B cell (primary cell): Measurements from ENCODE around the gene IFT122. TPM values are rescaled to one million over a fixed set of nuclear protein-coding genes. Genes with fewer than 3 reads are reported as not detected.
"Not testable (repeated sequence)": the region's sequence is repeated elsewhere in the genome, so short reads cannot be mapped to it uniquely, and the experiment has no call there.

Experiments
- ATAC-seq: fragments of 200-7000 bp; cut with Tn5 transposase; one replicate; pipeline ENCODE4 v1.10.0; 2021; ENCODE audit warnings: low read depth, mild to moderate bottlenecking, moderate number of reproducible peaks, moderate library complexity
- CTCF ChIA-PET: fragments of 350-600 bp; sonication (Branson Sonifier 250); formaldehyde crosslinking; loops from one replicate; lab custom pipeline; 2021; ENCODE audit warnings: antibody characterized with exemption, inconsistent platforms; lab: Charles Lee
- POLR2A ChIA-PET: fragments of 350-600 bp; sonication (Branson Sonifier 250); formaldehyde crosslinking; loops from one replicate; lab custom pipeline; 2021; ENCODE audit warnings: antibody characterized with exemption; lab: Charles Lee
- DNase-seq: peaks from one replicate; pipeline ENCODE4 v3.0.0; 2013
- H2AFZ ChIP-seq: 2 replicates; pipeline ENCODE4 v1.6.1; 2012; ENCODE audit warnings: mild to moderate bottlenecking, low read depth, low read length; ENCODE audit not compliant: insufficient read depth, poor library complexity, severe bottlenecking
- H3K27ac ChIP-seq, 2 donors: 1 replicate in 1 of 2; 2 replicates in 1 of 2; pipeline ENCODE4 v1.5.1; 2012 to 2013; ENCODE audit warnings: low read length in 2 of 2, mild to moderate bottlenecking in 2 of 2, moderate library complexity in 1 of 2
- H3K27me3 ChIP-seq, 4 experiments: fragments of 200-600 bp in 1 of 4; sonication (generic) in 1 of 4; replicated peaks in 1 of 4; 1 replicate in 2 of 4; 2 replicates in 2 of 4; pipeline versions ENCODE4 v1.6.1 to v1.7.0; 2013 to 2016; ENCODE audit warnings: low read length in 3 of 4, mild to moderate bottlenecking in 2 of 4, mixed read lengths in 1 of 4, moderate library complexity in 1 of 4; ENCODE audit not compliant: insufficient read depth in 4 of 4, control insufficient read depth in 3 of 4; ENCODE audit errors: control extremely low read depth in 1 of 4
- H3K36me3 ChIP-seq, 2 experiments: replicated peaks in 1 of 2; 1 replicate in 1 of 2; 2 replicates in 1 of 2; pipeline versions ENCODE4 v1.6.1 to v1.7.1; 2013; ENCODE audit warnings: low read length in 1 of 2; ENCODE audit not compliant: insufficient read depth in 2 of 2, control insufficient read depth in 1 of 2; ENCODE audit errors: control extremely low read depth in 1 of 2, extremely low read depth in 1 of 2
- H3K4me1 ChIP-seq, 2 donors: fragments of 200-600 bp in 1 of 2; sonication (generic) in 1 of 2; 1 replicate in 1 of 2; 2 replicates in 1 of 2; pipeline versions ENCODE4 v1.5.1 to v1.6.1; 2013 to 2017; ENCODE audit warnings: low read length in 2 of 2; ENCODE audit not compliant: control insufficient read depth in 2 of 2, insufficient read depth in 2 of 2
- H3K4me2 ChIP-seq: replicated peaks from 2 replicates; pipeline ENCODE3; 2012; ENCODE audit warnings: mild to moderate bottlenecking, low read depth, low read length; ENCODE audit not compliant: poor library complexity, severe bottlenecking
- H3K4me3 ChIP-seq, 5 experiments: fragments of 200-600 bp in 1 of 5; sonication (generic) in 1 of 5; 1 replicate in 3 of 5; 2 replicates in 2 of 5; pipeline versions ENCODE4 v1.5.1 to v1.7.0; 2011 to 2016; ENCODE audit warnings: low read length in 4 of 5, mild to moderate bottlenecking in 4 of 5, low read depth in 2 of 5, control low read depth in 1 of 5, moderate library complexity in 1 of 5; ENCODE audit not compliant: insufficient read depth in 1 of 5; ENCODE audit errors: control extremely low read depth in 1 of 5, extremely low read depth in 1 of 5
- H3K79me2 ChIP-seq: fragments of 200-600 bp; sonication (generic); one replicate; pipeline ENCODE4 v1.6.0; 2016; ENCODE audit warnings: low read length; ENCODE audit not compliant: control insufficient read depth, insufficient read depth
- H3K9ac ChIP-seq: fragments of 200-600 bp; sonication (generic); 2 replicates; pipeline ENCODE4 v1.6.1; 2017; ENCODE audit warnings: mild to moderate bottlenecking, low read length, moderate library complexity
- H3K9me3 ChIP-seq, 3 donors: one replicate each; pipeline versions ENCODE4 v1.6.1 to v1.7.1; 2013; ENCODE audit warnings: low read length in 2 of 3; ENCODE audit not compliant: control insufficient read depth in 2 of 3, insufficient read depth in 1 of 3; ENCODE audit errors: control extremely low read depth in 1 of 3
- H4K20me1 ChIP-seq: 2 replicates; pipeline ENCODE4 v1.6.0; 2012; ENCODE audit warnings: mild to moderate bottlenecking, low read length; ENCODE audit not compliant: insufficient read depth, control insufficient read depth, poor library complexity, severe bottlenecking
- H3K27ac Mint-ChIP-seq: one replicate; pipeline ENCODE4 v1.8.0; 2021; ENCODE audit warnings: mixed read lengths
- H3K27me3 Mint-ChIP-seq: one replicate; pipeline ENCODE4 v1.8.0; 2021; ENCODE audit warnings: mixed read lengths
- H3K4me1 Mint-ChIP-seq: one replicate; pipeline ENCODE4 v1.8.0; 2021; ENCODE audit warnings: mixed read lengths
- H3K4me3 Mint-ChIP-seq: one replicate; pipeline ENCODE4 v1.8.0; 2021; ENCODE audit warnings: mixed read lengths
- H3K9me3 Mint-ChIP-seq: one replicate; pipeline ENCODE4 v1.8.0; 2022; ENCODE audit warnings: mixed read lengths; ENCODE audit not compliant: insufficient read depth
- WGBS: methylation state at CpG from one replicate; pipeline ENCODE4 v1.1.5; 2013; ENCODE audit warnings: missing lambda C conversion rate; ENCODE audit not compliant: insufficient coverage; 5-methylcytosine and 5-hydroxymethylcytosine counted together
- intact Hi-C: fragments of 100-400 bp; cut with micrococcal nuclease; formaldehyde crosslinking; loops from one replicate; pipeline ENCODE4 v1.10.0; 2022
- polyA plus RNA-seq: library from polyadenylated mRNA; depleted of rRNA; stranded (reverse); fragments of >200 nt; gene quantifications from 2 replicates; pipeline ENCODE4 v1.2.3, GENCODE V29; 2012
- total RNA-seq, 2 donors: library from RNA; stranded (reverse); fragments of 120-200 nt in 1 of 2; gene quantifications; 1 replicate in 1 of 2; 2 replicates in 1 of 2; pipeline versions ENCODE4 v1.2.3 to v1.2.4, GENCODE V29; 2013 to 2022

The IFT122 gene
- total and polyA plus RNA-seq, 2 donors (not counting 1 experiment from before 2014, with no cell fraction given): 14.0 to 34.3 TPM

- H3K4me3 Mint-ChIP-seq, H3K79me2 ChIP-seq, CTCF ChIA-PET, ATAC-seq, H2AFZ ChIP-seq, DNase-seq, H3K27me3 Mint-ChIP-seq, H3K36me3 ChIP-seq, H3K27me3 ChIP-seq, H3K27ac Mint-ChIP-seq, POLR2A ChIA-PET, H3K9me3 Mint-ChIP-seq, H3K4me1 ChIP-seq, H3K9ac ChIP-seq, H3K27ac ChIP-seq, H3K4me2 ChIP-seq, H3K4me1 Mint-ChIP-seq, intact Hi-C loops, H3K4me3 ChIP-seq, H3K9me3 ChIP-seq, H4K20me1 ChIP-seq: not testable (repeated sequence)
- 100% methylated on average over 1 of the region's 2 CpGs for WGBS
Measured at GRCh38 chr3:129497876-129498275, 57.9 kb downstream of the IFT122 start.

- H3K4me3 Mint-ChIP-seq, H3K9me3 ChIP-seq, ATAC-seq, H3K9me3 Mint-ChIP-seq, POLR2A ChIA-PET, H3K79me2 ChIP-seq, H3K4me3 ChIP-seq, intact Hi-C loops, DNase-seq, H3K4me1 Mint-ChIP-seq, H3K4me1 ChIP-seq, H3K27me3 ChIP-seq, H3K9ac ChIP-seq, H2AFZ ChIP-seq, H3K36me3 ChIP-seq, H3K4me2 ChIP-seq, H3K27ac Mint-ChIP-seq, H3K27me3 Mint-ChIP-seq, CTCF ChIA-PET, H4K20me1 ChIP-seq, H3K27ac ChIP-seq: not testable (repeated sequence)
- 100% methylated on average over 1 of the region's 8 CpGs for WGBS
Measured at GRCh38 chr3:129498603-129499488, 58.8 kb downstream of the IFT122 start.

- H3K9me3 ChIP-seq, H3K27me3 ChIP-seq, H3K27ac ChIP-seq, H3K4me2 ChIP-seq, H3K4me3 Mint-ChIP-seq, H3K79me2 ChIP-seq, H3K36me3 ChIP-seq, H2AFZ ChIP-seq, H3K4me1 ChIP-seq, H3K27ac Mint-ChIP-seq, H3K9ac ChIP-seq, POLR2A ChIA-PET, intact Hi-C loops, H3K4me1 Mint-ChIP-seq, H3K27me3 Mint-ChIP-seq, DNase-seq, H4K20me1 ChIP-seq, H3K9me3 Mint-ChIP-seq, ATAC-seq, H3K4me3 ChIP-seq: not testable (repeated sequence)
- CTCF ChIA-PET: interaction anchor here (1.3 kb wide), 1 partner anchor 10 kb away, joined by 5 read pairs; no protein-coding TSS in a partner anchor
- WGBS: 93% methylated on average over 6 of the region's 14 CpGs
Measured at GRCh38 chr3:129499604-129500333, 59.7 kb downstream of the IFT122 start.
